BE2C (cell line): ENCODE measurements around the gene MED20.
A peak's percentile ranks its signal among the peaks of the same experiment; 100 is the strongest.

Source experiments
- DNase-seq: peaks from one replicate; pipeline ENCODE4 v3.0.0-alpha.2; 2020
- H3K27me3 ChIP-seq: fragments of 250-450 bp; sonication (Bioruptor Pico); 2 replicates; pipeline ENCODE4 v1.5.1; 2020; ENCODE audit warnings: mild to moderate bottlenecking
- H3K36me3 ChIP-seq: fragments of 250-450 bp; sonication (Bioruptor Pico); 2 replicates; pipeline ENCODE4 v1.5.1; 2020; ENCODE audit warnings: mild to moderate bottlenecking
- H3K4me1 ChIP-seq: fragments of 250-450 bp; sonication (Bioruptor Pico); 2 replicates; pipeline ENCODE4 v1.5.1; 2020
- H3K4me3 ChIP-seq: 2 replicates; pipeline ENCODE4 v1.5.1; 2011; ENCODE audit warnings: low read depth, low read length
- H3K9me3 ChIP-seq: fragments of 250-450 bp; sonication (Bioruptor Pico); 2 replicates; pipeline ENCODE4 v1.5.1; 2020
- CTCF ChIP-seq: IDR thresholded peaks from 2 replicates; pipeline ENCODE4 v1.5.1; 2012; ENCODE audit warnings: mild to moderate bottlenecking, low read depth, low read length

The MED20 gene

DNA sequence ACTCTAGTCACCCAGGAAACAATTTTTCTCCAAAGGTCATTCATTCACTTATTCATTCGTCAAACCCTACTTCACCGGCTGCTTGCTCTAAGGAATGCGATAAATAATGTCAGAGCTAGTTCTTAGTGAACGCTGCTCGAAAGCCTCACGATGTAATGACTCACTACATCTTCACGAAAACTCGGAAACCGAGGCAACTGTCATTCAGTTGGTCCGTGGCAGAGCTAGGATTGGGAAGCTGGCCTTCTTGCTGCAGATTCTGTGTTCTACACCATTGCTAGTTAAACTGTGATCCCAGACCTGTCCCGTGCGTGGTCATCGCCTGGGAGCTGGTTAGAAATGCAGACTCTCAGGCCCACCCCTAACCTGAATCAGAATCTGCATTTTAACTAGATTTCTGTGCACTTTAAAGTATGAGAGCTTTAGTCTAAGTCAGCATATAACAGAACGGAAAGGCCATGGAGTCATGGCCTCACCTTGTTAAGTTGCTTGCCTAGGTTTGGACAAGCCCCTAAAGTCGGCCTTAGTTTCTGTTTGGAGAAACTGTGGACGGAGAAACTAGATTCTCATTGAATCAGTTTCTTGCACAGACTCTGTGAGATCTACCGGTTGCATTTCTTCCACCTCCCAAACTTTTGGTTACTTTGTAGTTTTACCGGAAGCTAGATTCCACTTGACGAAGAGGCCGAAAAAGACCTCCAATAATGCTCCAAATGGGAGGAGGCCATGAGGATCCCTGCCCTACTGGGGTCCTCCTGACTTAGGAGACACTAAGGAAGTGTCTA, 21.3 kb upstream of the MED20 start:
- Histone ChIP-seq H3K4me1 (no peaks in the 10 kb centered on the region), H3K9me3 (no peaks in the 10 kb centered on the region), H3K27me3 (no peaks in the 10 kb centered on the region), H3K4me3 (peak overlapping the region; percentile 92), H3K36me3 (no peaks in the 10 kb centered on the region)
- no peak for DNase-seq
- no peak for TF ChIP-seq CTCF

DNA sequence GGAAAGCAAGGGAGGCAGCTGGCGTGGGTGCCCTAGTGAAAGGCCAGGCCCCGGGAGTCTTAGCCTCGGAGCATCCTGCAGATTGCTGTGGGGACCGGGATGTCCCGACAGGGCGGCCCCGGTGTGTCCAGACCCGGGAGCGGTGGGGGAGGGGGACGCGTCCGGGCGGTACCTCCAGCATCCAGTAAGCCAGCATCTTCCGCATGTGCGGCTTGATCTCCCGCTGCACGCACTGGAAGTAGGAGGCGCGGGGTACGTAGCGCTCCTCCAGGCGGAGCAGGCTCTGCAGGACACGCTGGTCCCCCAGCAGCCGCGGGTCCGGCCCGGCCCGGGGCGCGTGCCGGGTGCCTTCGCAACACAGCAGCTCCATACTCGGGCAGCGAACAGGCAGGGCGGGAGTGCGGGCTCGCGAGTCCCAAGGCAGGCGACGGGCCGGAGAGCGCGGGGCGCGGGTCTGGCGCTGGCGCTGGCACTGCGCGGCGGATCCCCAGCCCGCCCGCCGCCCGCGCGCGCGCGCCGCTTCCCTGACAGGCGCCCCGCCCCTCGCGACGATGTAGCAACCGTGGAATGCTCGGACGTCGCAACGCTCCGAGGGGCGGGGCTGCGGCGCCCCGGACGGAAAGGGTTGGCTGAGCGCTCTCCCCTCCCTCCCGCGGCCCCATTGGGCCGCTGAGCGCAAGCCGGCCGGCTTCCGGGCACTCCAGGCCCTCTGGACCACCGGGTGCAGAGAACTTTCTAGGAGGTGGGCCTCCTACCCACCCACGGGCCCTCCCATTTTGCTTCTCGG, 20.5 kb upstream of the MED20 start, which contains the start of gene CCND3:
Gene CCND3 (minus strand): TSS at position 529 of the 787 bp plus-strand sequence. CDS start 159 bp downstream, at position 370.
- no peaks in the 10 kb centered on the region for H3K4me1 ChIP-seq

DNA sequence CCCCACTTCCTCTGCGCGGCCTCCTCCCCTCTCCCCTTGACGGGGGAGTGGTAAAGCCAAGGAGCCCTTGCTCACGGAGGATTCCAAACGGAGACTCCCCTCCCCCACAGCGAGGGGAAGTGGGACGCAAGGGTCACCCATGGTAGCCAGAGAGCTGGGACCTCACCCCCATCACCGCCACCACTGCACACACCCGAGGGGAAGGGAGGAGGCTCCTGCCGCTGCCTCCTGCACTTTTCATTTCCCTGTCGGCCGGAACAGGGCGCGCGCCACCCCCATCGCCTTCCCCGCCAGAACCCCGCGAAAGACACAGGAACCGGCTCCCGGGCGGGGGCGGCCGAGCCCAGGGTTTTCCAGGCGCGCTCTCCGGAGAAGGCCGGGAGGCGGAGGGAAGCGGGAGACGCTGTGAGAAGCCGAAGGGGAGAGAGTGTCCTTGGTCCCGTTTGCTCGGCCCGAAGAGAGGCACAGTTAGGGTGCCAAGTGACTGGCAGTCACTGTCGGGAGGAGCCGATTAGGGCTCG, 19.9 kb upstream of the MED20 start:
- TF ChIP-seq CTCF: no peak
- Histone ChIP-seq H3K4me3 (peak overlapping the region; percentile 92), H3K36me3 (peaks cover 1% of the 10 kb centered on the region), H3K27me3 (no peaks in the 10 kb centered on the region), H3K9me3 (no peaks in the 10 kb centered on the region), H3K4me1 (no peaks in the 10 kb centered on the region)
- DNase-seq: peak; percentile 38

More for the DNA sequence above, 20.5 kb upstream of the MED20 start, which contains the start of gene CCND3:
- TF ChIP-seq CTCF: no peak
- Histone ChIP-seq H3K36me3 (no peaks in the 10 kb centered on the region; the same call in 1 of the 2 replicates), H3K27me3 (no peaks in the 10 kb centered on the region), H3K9me3 (no peaks in the 10 kb centered on the region), H3K4me3 (peak within 1 kb of the TSS; percentile 92)
- peak; percentile 96 for DNase-seq

DNA sequence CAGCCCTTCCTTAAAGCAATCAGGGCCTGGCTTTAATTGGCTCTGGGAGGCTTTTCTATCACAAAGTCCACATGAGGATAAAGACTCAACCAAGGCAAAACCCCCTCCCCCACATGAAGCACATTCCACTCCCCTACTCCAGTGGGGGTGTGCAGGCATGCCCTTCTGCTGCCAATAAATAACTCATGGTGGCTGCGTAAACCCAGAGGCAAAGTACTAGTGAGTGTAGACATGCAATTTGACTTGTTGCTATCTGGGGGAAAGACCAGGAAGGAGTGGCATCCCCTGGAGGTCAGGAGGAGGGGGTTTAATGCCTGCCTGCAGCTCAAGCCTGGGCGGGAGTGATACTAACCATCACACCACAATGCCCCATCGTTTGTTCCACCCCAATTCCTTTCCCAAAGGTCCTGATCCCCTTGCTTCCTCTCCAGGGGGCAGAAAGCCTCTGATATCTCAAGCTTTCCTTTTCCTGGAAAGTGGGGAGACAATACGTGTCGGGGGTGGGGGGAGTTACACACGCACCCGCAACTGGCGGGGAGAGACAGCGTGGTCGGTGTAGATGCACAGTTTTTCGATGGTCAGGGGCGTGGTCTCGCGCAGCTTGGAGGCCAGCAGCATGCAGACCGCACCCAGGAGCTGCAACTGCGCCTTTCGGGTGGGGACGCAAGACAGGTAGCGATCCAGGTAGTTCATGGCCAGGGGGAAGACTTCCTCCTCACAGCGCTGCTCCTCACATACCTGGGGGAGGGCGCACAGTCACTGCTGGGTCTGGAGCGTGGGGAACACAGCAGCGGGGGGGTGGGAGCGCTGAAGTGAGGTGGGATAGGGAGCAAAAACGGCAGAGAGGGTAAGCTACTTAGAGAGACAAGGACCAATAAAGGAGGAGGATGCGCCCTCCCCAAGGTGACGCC, 19.2 kb upstream of the MED20 start:
- Histone ChIP-seq H3K36me3 (peaks cover 8% of the 10 kb centered on the region), H3K4me3 (peak overlapping the region; percentile 92), H3K4me1 (no peaks in the 10 kb centered on the region), H3K9me3 (no peaks in the 10 kb centered on the region), H3K27me3 (no peaks in the 10 kb centered on the region)
- no peak for DNase-seq
- no peak for TF ChIP-seq CTCF

DNA sequence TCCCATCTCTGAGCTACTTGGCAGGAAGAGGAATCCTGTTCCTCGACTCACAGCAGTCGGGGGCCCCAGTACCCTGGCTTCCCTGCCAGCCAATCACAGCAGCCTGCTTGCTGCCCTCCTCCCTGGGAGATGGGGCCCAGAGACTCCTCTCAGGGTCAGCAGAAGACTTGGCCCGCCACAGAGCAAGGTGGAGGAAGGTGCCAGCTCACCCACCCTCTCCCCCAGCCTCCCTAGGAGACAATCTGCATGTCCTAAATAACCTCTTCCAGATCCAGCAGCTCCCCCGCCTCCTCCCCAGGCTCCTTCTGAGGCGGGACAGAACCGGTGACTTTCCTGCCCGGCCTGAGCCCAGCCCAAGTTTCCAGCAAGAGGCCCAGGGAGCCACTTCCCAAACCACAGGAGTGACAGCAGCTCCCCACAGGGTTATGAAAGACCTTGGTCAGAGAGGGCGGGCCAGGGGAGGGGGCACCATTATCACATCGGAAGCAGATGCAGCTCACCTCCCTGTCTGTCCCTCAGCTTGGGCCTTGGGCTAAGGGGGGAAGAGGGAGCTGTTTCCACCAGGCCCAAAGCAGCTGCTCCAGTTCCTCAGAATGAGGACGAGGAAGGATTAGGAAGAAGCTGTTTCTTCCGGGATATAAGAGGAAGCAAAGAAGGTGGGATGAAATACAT, 18.4 kb upstream of the MED20 start:
- H3K27me3 ChIP-seq: no peaks in the 10 kb centered on the region
- no peaks in the 10 kb centered on the region for H3K9me3 ChIP-seq
- peaks cover 15% of the 10 kb centered on the region for H3K36me3 ChIP-seq
- no peaks in the 10 kb centered on the region for H3K4me1 ChIP-seq
- H3K4me3 ChIP-seq: peak overlapping the region; percentile 11; the same call in 1 of the 2 replicates
- no peak for TF ChIP-seq CTCF
- no peak for DNase-seq
